Glomerular endothelial cell (primary cell): ENCODE data around the gene PTPRF. TPM values are rescaled to one million over a fixed set of nuclear protein-coding genes. Genes with fewer than 3 reads are reported as not detected.

ENCODE experiments used
- DNase-seq: peaks from one replicate; pipeline ENCODE4 v3.0.0-alpha.2; 2011; ENCODE audit warnings: low read depth, low spot score; ENCODE audit errors: extremely low read depth
- total RNA-seq: library from RNA; depleted of rRNA; stranded (reverse); fragments of >200 nt; gene quantifications from 2 replicates; pipeline ENCODE4 v1.2.3, GENCODE V29; 2015

Gene PTPRF
- total RNA-seq, 1 donor from 2014 or later = 345 TPM

GRCh38 chr1:43651902-43652301 is 121.2 kb downstream of the PTPRF start:
- DNase-seq = no peak

DNA sequence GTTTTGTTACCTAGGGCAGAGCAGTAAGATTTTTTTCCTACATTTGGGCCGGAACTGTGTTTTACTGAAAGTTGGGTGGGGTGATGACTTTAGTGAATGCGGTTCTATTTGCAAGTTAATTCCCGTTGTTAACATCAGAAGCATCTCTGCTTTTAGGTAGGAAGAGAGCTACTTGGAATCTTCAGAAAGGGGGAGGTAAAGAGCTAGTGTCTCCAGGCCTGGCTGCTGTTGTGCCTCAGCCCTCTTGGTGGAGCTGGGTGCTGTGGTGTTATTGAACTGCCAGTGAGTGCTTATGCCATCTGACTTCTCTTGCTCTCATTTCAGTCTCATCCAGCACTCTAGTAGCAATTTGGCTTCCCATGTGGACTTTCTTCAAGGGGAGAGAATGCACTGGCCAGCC is 122.7 kb downstream of the PTPRF start:
- DNase-seq = no peak

- DNase-seq = no peak
Observed at GRCh38 chr1:43653893-43654292, 123.2 kb downstream of the PTPRF start.

DNA sequence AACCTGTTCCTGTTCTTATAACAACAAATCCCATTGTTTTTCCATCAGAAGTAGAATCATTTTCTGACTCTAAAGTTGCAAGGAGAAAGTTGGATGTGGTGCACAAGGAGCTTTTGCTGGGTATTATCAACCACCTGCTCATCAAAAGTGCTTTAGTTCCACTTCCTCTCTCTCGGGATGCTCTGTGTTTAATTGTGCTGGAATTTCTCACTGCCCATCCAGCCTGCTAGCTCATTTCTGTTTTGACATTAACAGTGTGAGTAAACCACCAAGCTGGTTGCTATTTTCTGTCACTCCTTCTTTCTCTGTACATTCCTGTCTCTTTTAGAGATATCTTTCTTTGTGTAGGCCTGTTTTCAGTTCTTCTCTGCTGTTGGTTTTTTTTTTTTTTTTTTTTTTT is 125.3 kb downstream of the PTPRF start:
- no peak for DNase-seq

- DNase-seq = no peak
Observed at GRCh38 chr1:43659212-43660166, 128.8 kb downstream of the PTPRF start.

DNA sequence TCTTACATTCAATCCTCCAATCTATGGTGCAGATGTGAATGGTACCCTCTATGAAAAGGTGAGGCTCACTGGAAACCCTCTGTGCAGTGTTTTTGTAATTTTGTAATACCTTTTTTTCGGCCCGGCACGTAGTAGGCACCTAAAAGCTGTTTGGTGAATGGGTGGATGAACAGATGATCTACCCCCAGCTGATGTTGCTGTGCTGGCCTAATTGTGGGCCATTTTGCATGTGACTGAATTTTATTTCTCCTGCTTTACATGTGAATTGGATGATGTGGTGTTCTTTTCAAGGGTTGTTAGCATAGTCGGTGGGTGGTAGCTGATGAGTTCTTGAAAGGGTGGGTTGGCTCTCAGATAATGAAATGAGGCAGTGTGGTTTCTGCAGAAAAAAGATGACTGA is 129.7 kb downstream of the PTPRF start:
- DNase-seq = no peak

DNA sequence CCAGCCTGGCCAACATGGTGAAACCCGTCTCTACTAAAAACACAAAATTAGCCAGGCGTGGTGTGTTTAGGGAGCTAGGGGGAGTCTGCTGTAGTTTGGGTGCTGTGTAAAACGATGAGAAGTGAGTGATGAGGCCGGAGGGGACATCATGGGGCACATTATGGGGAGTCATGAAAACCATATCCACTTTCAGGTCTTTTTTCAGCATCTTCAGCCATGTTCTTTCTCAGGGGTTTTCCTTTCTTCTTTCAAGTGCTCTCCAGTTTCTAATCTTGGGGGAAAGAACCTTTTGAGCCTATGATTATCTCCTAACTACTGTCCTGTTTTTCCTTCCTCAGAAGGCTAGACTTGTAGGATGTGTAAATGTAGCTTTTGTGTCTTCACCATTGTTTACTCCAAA is 133.7 kb downstream of the PTPRF start:
- no peak for DNase-seq

DNA sequence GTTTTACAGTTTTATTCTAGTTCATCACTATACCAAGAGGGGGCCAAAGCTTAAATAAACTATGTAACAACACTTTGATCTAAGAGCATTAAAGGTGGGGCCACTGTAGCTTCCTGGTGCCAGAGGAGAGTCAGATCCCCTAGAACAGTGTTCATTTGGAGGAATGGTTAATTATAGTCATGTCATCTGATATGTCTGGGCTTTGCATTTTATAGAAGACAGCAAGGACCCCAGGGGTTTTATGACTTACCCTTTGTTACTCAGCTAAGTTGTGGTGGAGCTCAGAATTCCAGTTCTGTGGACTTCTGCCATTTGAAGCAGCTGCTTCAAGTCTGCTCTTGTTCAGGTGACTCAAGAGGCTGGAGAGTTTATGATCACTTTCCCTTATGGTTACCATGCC is 135.9 kb downstream of the PTPRF start:
- DNase-seq = no peak

DNA sequence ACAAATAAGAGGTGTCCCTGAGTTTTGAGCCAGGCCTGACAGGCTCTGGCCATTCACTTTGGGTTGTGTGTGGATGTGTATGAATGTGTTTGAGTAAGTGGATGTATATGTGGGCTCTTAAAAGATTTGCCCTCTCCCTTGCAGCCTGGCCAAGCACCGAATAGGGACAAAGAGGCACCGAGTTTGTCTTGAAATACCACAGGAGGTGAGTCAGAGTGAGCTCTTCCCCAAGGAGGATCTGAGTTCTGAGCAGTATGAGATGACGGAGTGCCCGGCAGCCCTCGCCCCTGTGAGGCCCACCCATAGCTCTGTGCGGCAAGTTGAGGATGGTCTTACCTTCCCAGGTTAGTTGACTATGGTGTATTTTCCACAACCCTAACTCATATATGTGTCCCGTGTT is 138.3 kb downstream of the PTPRF start:
- no peak for DNase-seq

- DNase-seq = no peak
Observed at GRCh38 chr1:43669878-43670277, 139.2 kb downstream of the PTPRF start.

- DNase-seq = no peak
Observed at GRCh38 chr1:43671193-43671592, 140.5 kb downstream of the PTPRF start.

DNA sequence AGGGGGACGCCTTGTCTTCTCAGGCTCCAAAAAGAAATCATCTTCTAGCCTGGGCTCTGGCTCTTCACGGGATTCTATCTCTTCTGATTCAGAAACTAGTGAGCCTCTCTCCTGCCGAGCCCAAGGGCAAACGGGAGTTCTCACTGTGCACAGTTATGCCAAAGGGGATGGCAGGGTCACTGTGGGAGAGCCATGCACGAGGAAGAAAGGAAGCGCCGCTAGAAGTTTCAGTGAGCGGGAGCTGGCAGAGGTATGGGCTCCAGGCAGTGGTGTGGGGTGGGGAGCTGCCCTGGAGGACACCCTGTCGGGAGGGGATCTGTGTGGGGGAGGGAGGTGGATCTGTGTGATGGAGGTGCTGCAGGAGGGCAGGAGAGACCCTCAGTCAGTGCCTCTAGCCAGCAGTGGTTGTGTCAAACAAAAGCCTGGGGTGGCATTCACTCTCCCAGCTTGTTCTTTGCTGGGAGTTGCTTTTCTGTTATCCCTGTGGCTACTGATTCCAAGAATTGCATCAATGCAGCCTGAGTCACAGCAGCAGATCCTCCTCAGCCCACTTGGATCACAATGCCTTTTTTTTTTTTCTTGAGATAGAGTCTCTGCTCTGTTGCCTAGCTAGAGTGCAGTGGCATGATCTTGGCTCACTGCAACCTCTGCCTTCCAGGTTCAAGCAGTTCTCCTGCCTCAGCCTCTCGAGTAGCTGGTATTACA is 141.1 kb downstream of the PTPRF start:
- DNase-seq = no peak

GRCh38 chr1:43673261-43673660 is 142.6 kb downstream of the PTPRF start:
- DNase-seq = no peak

Other genes starting within 250 kb of the PTPRF start
- gene C1orf210, start 245.3 kb upstream of the PTPRF start, total RNA-seq = not detected in 2 replicates
- gene TIE1, start 229.9 kb upstream of the PTPRF start, total RNA-seq = 479 and 640 TPM in 2 replicates
- gene MPL, start 193.1 kb upstream of the PTPRF start, total RNA-seq = not detected in 2 replicates
- 15.2 and 38.9 TPM in 2 replicates for gene CDC20, start 171.9 kb upstream of the PTPRF start, total RNA-seq
- gene ELOVL1, start 162.9 kb upstream of the PTPRF start, total RNA-seq = 89.4 and 95.9 TPM in 2 replicates
- 44.9 and 45.9 TPM in 2 replicates for gene MED8, start 141.1 kb upstream of the PTPRF start, total RNA-seq
- gene SZT2, start 141.0 kb upstream of the PTPRF start, total RNA-seq = 11.3 and 21.8 TPM in 2 replicates
- gene HYI, start 77.0 kb upstream of the PTPRF start, total RNA-seq = 236 and 292 TPM in 2 replicates
- 41.2 and 48.2 TPM in 2 replicates for gene KDM4A, start 119.3 kb downstream of the PTPRF start, total RNA-seq
- 20.2 and 29.3 TPM in 2 replicates for gene ST3GAL3, start 176.7 kb downstream of the PTPRF start, total RNA-seq